ENCODE data around the gene NEDD1.

- TF ChIP-seq, protein P1, sequence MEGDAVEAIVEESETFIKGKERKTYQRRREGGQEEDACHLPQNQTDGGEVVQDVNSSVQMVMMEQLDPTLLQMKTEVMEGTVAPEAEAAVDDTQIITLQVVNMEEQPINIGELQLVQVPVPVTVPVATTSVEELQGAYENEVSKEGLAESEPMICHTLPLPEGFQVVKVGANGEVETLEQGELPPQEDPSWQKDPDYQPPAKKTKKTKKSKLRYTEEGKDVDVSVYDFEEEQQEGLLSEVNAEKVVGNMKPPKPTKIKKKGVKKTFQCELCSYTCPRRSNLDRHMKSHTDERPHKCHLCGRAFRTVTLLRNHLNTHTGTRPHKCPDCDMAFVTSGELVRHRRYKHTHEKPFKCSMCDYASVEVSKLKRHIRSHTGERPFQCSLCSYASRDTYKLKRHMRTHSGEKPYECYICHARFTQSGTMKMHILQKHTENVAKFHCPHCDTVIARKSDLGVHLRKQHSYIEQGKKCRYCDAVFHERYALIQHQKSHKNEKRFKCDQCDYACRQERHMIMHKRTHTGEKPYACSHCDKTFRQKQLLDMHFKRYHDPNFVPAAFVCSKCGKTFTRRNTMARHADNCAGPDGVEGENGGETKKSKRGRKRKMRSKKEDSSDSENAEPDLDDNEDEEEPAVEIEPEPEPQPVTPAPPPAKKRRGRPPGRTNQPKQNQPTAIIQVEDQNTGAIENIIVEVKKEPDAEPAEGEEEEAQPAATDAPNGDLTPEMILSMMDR (IDR thresholded peaks at IDR 0.05) = no peak
- TF ChIP-seq POLR2A (IDR thresholded peaks at IDR 0.05) = no peak
These were observed 34.1 kb upstream of the NEDD1 start for GRCh38 chr12:96872961-96873360.
